Coronary artery (tissue), 2 donors: ENCODE measurements around the gene CLEC3B.
"Not testable (repeated sequence)": the region's sequence is repeated elsewhere in the genome, so short reads cannot be mapped to it uniquely, and the experiment has no call there.

Source experiments
- DNase-seq: peaks from one replicate; pipeline ENCODE4 v3.0.0-alpha.2; 2017; ENCODE audit warnings: low spot score
- H3K27ac ChIP-seq, 2 donors: fragments of 200-600 bp; sonication (generic); one replicate each; pipeline ENCODE4 v1.5.1; 2016 to 2019
- H3K4me3 ChIP-seq: fragments of 200-600 bp; sonication (generic); 2 replicates; pipeline ENCODE4 v1.5.1; 2016; ENCODE audit warnings: mild to moderate bottlenecking, moderate library complexity
- TF ChIP-seq, protein P1 (sequence below): fragments of 200-600 bp; sonication (generic); IDR thresholded peaks from one replicate; pipeline ENCODE4 v1.5.1; 2019; ENCODE audit warnings: antibody characterized with exemption

The CLEC3B gene

DNA sequence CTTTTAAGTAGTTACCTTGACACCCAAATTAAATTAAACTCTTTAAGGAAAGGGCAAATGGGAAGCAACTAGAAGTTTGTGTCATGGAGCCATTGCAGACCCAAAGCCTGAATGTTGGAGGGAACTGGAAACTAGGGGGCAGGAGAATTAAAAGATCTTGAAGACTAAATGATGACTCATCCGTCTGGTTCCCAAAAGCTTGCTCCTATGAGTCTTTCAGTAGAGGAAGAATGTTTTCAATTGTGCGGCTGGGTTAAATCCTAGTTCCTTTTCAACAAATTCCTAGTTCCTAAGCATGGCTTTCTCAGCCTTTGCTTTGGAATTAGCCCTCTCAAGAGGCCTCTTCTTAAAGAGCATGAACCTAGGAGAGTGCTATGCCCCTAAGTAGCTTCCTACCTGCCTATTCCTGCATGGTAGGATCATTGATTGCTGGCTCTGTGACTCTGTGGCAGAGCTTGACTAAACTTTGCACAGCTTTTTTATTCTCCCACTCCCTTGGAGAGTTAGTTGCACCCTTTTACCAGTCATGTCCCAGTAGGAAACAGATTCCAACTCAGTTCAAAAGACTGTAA, 17.7 kb downstream of the CLEC3B start:
- H3K27ac ChIP-seq = no peak overlapping the region
- DNase-seq = no peak
- TF ChIP-seq, protein P1, sequence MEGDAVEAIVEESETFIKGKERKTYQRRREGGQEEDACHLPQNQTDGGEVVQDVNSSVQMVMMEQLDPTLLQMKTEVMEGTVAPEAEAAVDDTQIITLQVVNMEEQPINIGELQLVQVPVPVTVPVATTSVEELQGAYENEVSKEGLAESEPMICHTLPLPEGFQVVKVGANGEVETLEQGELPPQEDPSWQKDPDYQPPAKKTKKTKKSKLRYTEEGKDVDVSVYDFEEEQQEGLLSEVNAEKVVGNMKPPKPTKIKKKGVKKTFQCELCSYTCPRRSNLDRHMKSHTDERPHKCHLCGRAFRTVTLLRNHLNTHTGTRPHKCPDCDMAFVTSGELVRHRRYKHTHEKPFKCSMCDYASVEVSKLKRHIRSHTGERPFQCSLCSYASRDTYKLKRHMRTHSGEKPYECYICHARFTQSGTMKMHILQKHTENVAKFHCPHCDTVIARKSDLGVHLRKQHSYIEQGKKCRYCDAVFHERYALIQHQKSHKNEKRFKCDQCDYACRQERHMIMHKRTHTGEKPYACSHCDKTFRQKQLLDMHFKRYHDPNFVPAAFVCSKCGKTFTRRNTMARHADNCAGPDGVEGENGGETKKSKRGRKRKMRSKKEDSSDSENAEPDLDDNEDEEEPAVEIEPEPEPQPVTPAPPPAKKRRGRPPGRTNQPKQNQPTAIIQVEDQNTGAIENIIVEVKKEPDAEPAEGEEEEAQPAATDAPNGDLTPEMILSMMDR = no peak
- H3K4me3 ChIP-seq = no peak overlapping the region

DNA sequence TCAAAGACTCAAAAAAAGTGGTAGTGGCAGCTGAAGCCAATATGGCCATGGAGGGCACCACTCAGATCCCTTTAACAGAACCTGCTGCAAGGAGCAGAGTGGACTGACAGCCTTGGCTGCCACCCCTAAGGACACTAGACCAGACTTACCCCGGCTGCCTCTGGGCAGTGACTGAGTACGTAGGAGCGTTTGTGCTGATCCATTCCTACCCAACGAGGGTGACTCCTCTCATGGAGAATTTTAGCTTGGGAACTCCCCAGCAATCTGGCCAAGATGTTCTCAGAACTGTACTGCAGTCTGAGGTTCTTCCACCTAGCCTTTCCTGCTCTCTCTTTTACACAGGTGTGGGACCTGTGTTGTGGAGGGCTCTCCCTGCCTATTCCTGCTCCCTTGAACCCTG, 22.1 kb downstream of the CLEC3B start:
- no peak for DNase-seq
- TF ChIP-seq, protein P1 = no peak
- H3K27ac ChIP-seq = no peak overlapping the region
- no peak overlapping the region for H3K4me3 ChIP-seq

DNA sequence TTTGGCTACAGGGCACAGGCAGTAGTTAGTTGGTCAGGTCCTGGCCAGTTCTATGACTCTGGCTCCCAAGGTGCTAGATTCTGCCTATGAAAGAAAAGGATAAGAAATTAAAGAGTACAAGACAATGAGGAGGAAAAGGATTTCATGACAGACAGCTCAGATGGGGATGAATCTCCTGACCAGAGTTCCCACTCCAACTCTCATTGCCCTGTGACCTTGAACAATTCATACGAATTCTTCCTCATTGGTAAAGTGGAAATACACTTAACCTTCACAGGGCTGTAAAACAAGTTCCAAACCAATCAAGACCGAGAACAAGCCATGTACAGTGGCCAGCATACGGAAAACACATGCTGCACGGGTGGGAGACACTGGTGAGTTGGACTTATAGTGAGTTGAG, 23.7 kb downstream of the CLEC3B start:
- Histone ChIP-seq H3K4me3 (no peak overlapping the region), H3K27ac (no peak overlapping the region)
- TF ChIP-seq, protein P1 = no peak
- DNase-seq = no peak

DNA sequence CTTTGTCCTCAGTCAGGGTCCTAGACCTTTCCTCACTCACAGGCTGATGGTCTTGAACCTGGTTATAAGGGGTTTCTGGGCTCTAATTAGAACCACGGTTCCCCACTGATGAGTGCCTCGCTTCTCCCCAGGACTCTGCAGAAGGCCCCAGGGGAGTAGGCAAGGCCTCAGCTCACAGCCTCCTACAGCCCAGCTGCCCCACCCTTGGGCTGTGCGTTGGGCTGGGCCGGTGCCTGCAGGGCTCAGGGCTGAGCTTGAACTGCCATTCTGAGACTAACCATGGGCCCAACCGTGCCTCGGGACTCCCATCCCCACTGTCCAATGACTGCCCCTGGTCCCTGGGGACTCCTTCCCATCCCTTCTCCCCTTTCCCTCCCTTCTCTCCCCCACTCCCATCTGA, 25.6 kb downstream of the CLEC3B start:
- TF ChIP-seq, protein P1 = no peak
- H3K27ac ChIP-seq = no peak overlapping the region
- no peak for DNase-seq
- no peak overlapping the region for H3K4me3 ChIP-seq

DNA sequence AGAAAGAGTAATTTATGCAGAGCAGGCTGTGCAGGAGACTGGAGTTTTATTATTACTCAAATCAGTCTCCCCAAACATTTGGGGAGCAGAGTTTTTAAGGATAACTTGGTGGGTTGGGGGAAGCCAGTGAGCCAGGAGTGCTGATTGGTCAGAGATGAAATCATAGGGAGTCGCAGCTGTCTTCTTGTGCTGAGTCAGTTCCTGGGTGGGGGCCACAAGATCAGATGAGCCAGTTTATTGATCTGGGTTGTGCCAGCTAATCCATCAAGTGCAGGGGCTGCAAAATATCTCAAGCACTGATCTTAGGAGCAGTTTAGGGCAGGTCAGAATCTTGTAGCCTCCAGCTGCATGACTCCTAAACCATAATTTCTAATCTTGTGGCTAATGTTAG, 27.7 kb downstream of the CLEC3B start:
- not testable (repeated sequence) for H3K27ac ChIP-seq, H3K4me3 ChIP-seq, DNase-seq

DNA sequence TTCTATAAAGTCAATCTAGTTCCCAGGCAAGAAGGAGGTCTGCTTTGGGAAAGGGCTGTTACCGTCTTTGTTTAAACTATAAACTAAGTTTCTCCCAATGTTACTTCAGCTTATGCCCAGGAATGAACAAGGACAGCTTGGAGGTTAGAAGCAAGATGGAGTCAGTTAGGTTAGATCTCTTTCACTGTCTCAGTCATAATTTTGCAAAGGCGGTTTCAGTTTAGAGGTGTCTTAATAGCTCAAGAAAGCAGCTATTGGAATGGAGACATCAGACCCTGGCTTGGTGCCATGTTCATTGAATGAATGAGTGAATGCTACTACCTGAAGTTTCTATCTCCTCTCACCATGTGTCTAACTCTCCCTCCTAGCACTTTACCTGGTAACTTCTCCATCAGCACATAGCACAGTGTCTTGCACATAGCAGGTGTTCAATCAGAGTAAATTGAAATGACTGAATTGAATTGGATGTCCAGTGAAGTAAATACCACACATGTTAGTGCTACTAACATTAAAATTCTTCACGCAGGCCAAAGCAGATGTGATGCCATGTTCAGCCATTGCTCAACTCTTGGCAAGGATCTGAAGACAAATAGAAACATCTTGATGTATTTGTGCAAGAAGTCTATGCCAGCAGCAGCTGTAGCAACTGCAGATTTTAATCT, 28.2 kb downstream of the CLEC3B start:
- H3K27ac ChIP-seq = peak overlapping the region in 1 of 2 donors; percentile 33

DNA sequence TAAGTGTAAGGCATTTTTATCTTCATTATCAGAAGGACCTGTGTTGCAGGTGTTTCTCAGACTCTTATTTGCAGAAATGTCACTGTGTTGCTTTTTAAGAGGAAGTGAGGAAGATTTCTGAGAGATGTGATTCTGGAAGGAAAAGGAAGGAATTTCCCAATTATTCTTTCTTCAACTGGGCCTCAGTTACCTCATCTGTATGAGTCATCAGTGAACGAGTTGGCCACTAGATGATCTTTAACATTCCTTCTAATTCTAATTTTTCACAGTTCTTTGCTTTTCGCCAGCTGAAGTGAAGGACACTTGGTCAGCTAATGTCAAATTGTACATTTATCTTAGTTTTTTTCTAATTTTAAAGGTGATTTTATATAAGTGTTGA, 28.9 kb downstream of the CLEC3B start:
- Histone ChIP-seq H3K27ac (no peak overlapping the region), H3K4me3 (no peak overlapping the region)
- TF ChIP-seq, protein P1 = no peak
- DNase-seq = no peak

More for the DNA sequence above, 28.2 kb downstream of the CLEC3B start:
- H3K4me3 ChIP-seq = no peak overlapping the region
- TF ChIP-seq, protein P1 = no peak
- DNase-seq = no peak
